ENCODE results near the gene USP34. TPM values are rescaled to one million over a fixed set of nuclear protein-coding genes. Genes with fewer than 3 reads are reported as not detected.

The USP34 gene
- total RNA-seq, 6 experiments from 2014 or later: 33.3 to 57.1 (median 41.5) TPM

- TF ChIP-seq CTCF (IDR thresholded peaks at IDR 0.05): no peak
- no peak for TF ChIP-seq POLR2A (IDR thresholded peaks at IDR 0.05)
- DNase-seq (no peak), ATAC-seq (no peak)
- H3K36me3 ChIP-seq: no peaks in the 10 kb centered on the region
- H3K4me3 ChIP-seq: no peak overlapping the region
- H3K9me3 ChIP-seq: no peaks in the 10 kb centered on the region
- 77% methylated on average over 3 of the region's 3 CpGs for WGBS (ENCODE audit: insufficient coverage, low coverage, low lambda C conversion rate, missing lambda C conversion rate)
- no peak overlapping the region for H3K27ac ChIP-seq
- H3K4me1 ChIP-seq: peaks cover 0 to 13% (median 5%) of the 10 kb centered on the region in 4 donors
- intact Hi-C loops (cut with DNase I): no loop called here
- H3K27me3 ChIP-seq: no peaks in the 10 kb centered on the region
These were observed 5.8 kb downstream of the USP34 start for GRCh38 chr2:61465045-61465444.

DNA sequence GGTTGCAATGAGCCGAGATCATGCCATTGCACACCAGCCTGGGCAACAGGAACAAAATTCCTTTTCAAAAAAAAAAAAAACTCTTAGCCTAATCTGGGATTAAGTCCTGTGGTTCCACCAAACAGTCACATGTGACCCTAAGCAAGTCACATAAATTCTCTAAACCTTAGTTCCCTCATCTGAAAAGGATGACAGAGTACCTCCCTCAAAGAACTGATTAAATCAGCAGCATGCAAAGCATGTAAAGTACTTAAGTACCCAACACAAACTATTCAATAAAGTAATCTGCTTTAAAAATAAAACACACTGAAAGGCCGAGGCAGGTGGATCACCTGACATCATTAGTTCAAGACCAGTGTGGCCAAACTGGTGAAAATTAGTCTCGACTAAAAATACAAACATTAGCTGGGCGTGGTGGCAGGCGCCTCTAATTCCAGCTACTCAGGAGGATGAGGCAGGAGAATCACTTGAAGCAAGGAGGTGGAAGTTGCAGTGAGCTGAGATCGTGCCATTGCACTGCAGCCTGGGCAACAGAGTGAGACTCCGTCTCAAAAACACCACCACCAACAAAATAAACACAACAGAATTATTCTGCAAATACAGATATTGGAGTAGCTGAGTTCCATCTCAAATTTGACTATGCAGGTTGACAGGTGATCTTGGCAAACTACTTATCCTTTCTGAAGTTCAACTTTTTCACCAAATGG, 7.0 kb downstream of the USP34 start:
- Histone ChIP-seq H3K36me3 (no peaks in the 10 kb centered on the region), H3K27ac (no peak overlapping the region), H3K4me3 (no peak overlapping the region), H3K27me3 (no peaks in the 10 kb centered on the region), H3K9me3 (no peaks in the 10 kb centered on the region), H3K4me1 (peaks cover 0 to 9% (median 3%) of the 10 kb centered on the region in 4 donors)
- DNase-seq (no peak), ATAC-seq (no peak)
- 80% methylated on average over 5 of the region's 7 CpGs for WGBS (ENCODE audit: insufficient coverage, low coverage, low lambda C conversion rate, missing lambda C conversion rate)
- TF ChIP-seq CTCF (IDR thresholded peaks at IDR 0.05): no peak
- no peak for TF ChIP-seq POLR2A (IDR thresholded peaks at IDR 0.05)
- intact Hi-C loops (cut with DNase I): no loop called here

- H3K9me3 ChIP-seq: no peaks in the 10 kb centered on the region
- ATAC-seq (no peak), DNase-seq (no peak)
- no peak overlapping the region for H3K4me3 ChIP-seq
- peaks cover 0 to 11% (median 3%) of the 10 kb centered on the region in 4 donors for H3K4me1 ChIP-seq
- no peaks in the 10 kb centered on the region for H3K36me3 ChIP-seq
- intact Hi-C loops (cut with DNase I): no loop called here
- TF ChIP-seq POLR2A (IDR thresholded peaks at IDR 0.05) (no peak), CTCF (IDR thresholded peaks at IDR 0.05) (no peak)
- 23% methylated on average over 2 of the region's 2 CpGs for WGBS (ENCODE audit: insufficient coverage, low coverage, low lambda C conversion rate, missing lambda C conversion rate)
- H3K27ac ChIP-seq: no peak overlapping the region
- no peaks in the 10 kb centered on the region for H3K27me3 ChIP-seq
These were observed 9.5 kb downstream of the USP34 start for GRCh38 chr2:61461404-61461803.

DNA sequence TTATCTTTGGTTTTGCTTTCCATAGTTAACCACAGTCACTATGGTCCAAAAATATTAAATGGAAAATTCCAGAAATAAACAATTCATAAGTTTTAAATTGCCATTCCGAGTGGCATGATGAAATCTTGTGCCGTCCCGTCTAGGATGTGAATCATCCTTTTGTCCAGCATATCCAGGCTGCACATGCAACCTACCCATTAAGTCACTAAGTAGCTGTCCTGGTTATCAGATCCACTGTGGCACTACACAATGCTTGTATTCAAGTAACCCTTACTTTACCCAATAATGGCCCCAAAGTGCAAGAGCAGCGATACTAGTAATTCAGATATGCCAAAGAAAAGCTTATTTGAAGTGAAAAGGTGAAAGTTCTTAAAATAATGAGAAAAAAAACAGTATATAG, 10.7 kb downstream of the USP34 start:
- no peak for TF ChIP-seq CTCF (IDR thresholded peaks at IDR 0.05)
- no peak for TF ChIP-seq POLR2A (IDR thresholded peaks at IDR 0.05)
- Histone ChIP-seq H3K4me3 (no peak overlapping the region), H3K27me3 (no peaks in the 10 kb centered on the region), H3K36me3 (no peaks in the 10 kb centered on the region), H3K4me1 (peaks cover 0 to 20% (median 4%) of the 10 kb centered on the region in 4 donors), H3K9me3 (no peaks in the 10 kb centered on the region), H3K27ac (no peak overlapping the region)
- 70% methylated on average over 4 of the region's 4 CpGs for WGBS (ENCODE audit: insufficient coverage, low coverage, low lambda C conversion rate, missing lambda C conversion rate)
- intact Hi-C loops (cut with DNase I): no loop called here
- peak in 1 of 4 donors; percentile 50 for ATAC-seq
- no peak for DNase-seq
